GM12878 (cell line): Measurements from ENCODE around the gene MAN2B1. TPM values are rescaled to one million over a fixed set of nuclear protein-coding genes. Genes with fewer than 3 reads are reported as not detected.
A peak's percentile ranks its signal among the peaks of the same experiment; 100 is the strongest.

Experiments
- BCL3 ChIP-seq: IDR thresholded peaks from 2 replicates; pipeline ENCODE4 v1.6.1; 2011; ENCODE audit warnings: borderline replicate concordance, low read depth, mild to moderate bottlenecking, moderate library complexity, low read length; ENCODE audit not compliant: insufficient read depth, poor library complexity, severe bottlenecking
- CBX3 ChIP-seq: fragments of 200-600 bp; sonication (generic); IDR thresholded peaks from 2 replicates; pipeline ENCODE4 v1.6.1; 2016; ENCODE audit warnings: low read depth, borderline replicate concordance
- CBX5 ChIP-seq: sonication (generic); IDR thresholded peaks from 2 replicates; pipeline ENCODE4 v1.6.1; 2016; ENCODE audit warnings: low read depth, moderate library complexity, mild to moderate bottlenecking, inconsistent platforms
- CEBPB ChIP-seq, 2 experiments: fragments of 150-350 bp in 1 of 2; IDR thresholded peaks; 2 replicates each; pipeline ENCODE4 v1.6.1; 2012 to 2014; ENCODE audit warnings: low read depth in 2 of 2, low read length in 2 of 2, borderline replicate concordance in 1 of 2, inconsistent platforms in 1 of 2
- CEBPZ ChIP-seq: fragments of 150-350 bp; IDR thresholded peaks from 2 replicates; pipeline ENCODE4 v1.6.1; 2016; ENCODE audit warnings: low read depth, low read length
- CHD2 ChIP-seq: IDR thresholded peaks from 2 replicates; pipeline ENCODE4 v1.6.1; 2011; ENCODE audit warnings: low read depth, low read length, improper control_type of control experiment, borderline replicate concordance
- EGR1 ChIP-seq, 2 experiments: IDR thresholded peaks; 1 replicate in 1 of 2; 2 replicates in 1 of 2; pipeline ENCODE4 v1.6.1; 2011 to 2012; ENCODE audit warnings: low read depth in 2 of 2, low read length in 2 of 2, borderline replicate concordance in 1 of 2, mild to moderate bottlenecking in 1 of 2, moderate library complexity in 1 of 2
- EP300 ChIP-seq, 2 experiments: fragments of 150-350 bp in 1 of 2; IDR thresholded peaks; 2 replicates each; pipeline ENCODE4 v1.6.1; 2011 to 2012; ENCODE audit warnings: low read depth in 2 of 2, low read length in 2 of 2, borderline replicate concordance in 1 of 2, improper control_type of control experiment in 1 of 2, inconsistent platforms in 1 of 2; ENCODE audit not compliant: control insufficient read depth in 1 of 2
- FOS ChIP-seq: IDR thresholded peaks from 3 replicates; pipeline ENCODE4 v1.6.1; 2011; ENCODE audit warnings: borderline replicate concordance; ENCODE audit not compliant: insufficient read length; ENCODE audit errors: extremely low read depth
- IRF4 ChIP-seq: IDR thresholded peaks from 2 replicates; pipeline ENCODE4 v1.6.1; 2011; ENCODE audit warnings: low read depth, low read length
- JUND ChIP-seq: IDR thresholded peaks from 2 replicates; pipeline ENCODE4 v1.6.1; 2012; ENCODE audit warnings: low read depth, mild to moderate bottlenecking, low read length, improper control_type of control experiment, moderate library complexity
- LARP7 ChIP-seq: fragments of 450-650 bp; IDR thresholded peaks from 2 replicates; pipeline ENCODE4 v1.6.1; 2017; ENCODE audit warnings: mild to moderate bottlenecking
- MTA3 ChIP-seq: IDR thresholded peaks from 2 replicates; pipeline ENCODE4 v1.6.1; 2012; ENCODE audit warnings: low read length, inconsistent platforms, borderline replicate concordance
- NRF1 ChIP-seq: conservative IDR thresholded peaks from 2 replicates; pipeline ENCODE4 v1.6.1; 2011; ENCODE audit warnings: mild to moderate bottlenecking, low read depth, low read length, improper control_type of control experiment
- PAX8 ChIP-seq: fragments of 450-650 bp; IDR thresholded peaks from 2 replicates; pipeline ENCODE4 v1.6.1; 2017; ENCODE audit warnings: mild to moderate bottlenecking, moderate library complexity
- RAD21 ChIP-seq: IDR thresholded peaks from 2 replicates; pipeline ENCODE4 v1.6.1; 2011; ENCODE audit warnings: mild to moderate bottlenecking, low read depth, low read length, moderate library complexity; ENCODE audit not compliant: insufficient read depth
- RAD51 ChIP-seq: fragments of 450-650 bp; IDR thresholded peaks from 2 replicates; pipeline ENCODE4 v1.6.1; 2016; ENCODE audit warnings: moderate library complexity, mild to moderate bottlenecking, inconsistent platforms
- SKIL ChIP-seq: fragments of 450-650 bp; IDR thresholded peaks from 2 replicates; pipeline ENCODE4 v1.6.1; 2017; ENCODE audit warnings: mild to moderate bottlenecking, low read depth, inconsistent platforms; ENCODE audit not compliant: poor library complexity, severe bottlenecking
- SMARCA5 ChIP-seq: fragments of 450-650 bp; IDR thresholded peaks from 2 replicates; pipeline ENCODE4 v1.6.1; 2017; ENCODE audit warnings: mild to moderate bottlenecking
- SREBF1 ChIP-seq: IDR thresholded peaks from 2 replicates; pipeline ENCODE4 v1.6.1; 2012; ENCODE audit warnings: mild to moderate bottlenecking, low read length
- SUPT20H ChIP-seq: IDR thresholded peaks from 2 replicates; pipeline ENCODE4 v1.6.1; 2011; ENCODE audit warnings: low read depth, mild to moderate bottlenecking, low read length, moderate library complexity, borderline replicate concordance; ENCODE audit not compliant: control insufficient read depth
- TCF12 ChIP-seq: IDR thresholded peaks from 2 replicates; pipeline ENCODE4 v1.6.1; 2011; ENCODE audit warnings: low read depth, mild to moderate bottlenecking, low read length
- ZNF207 ChIP-seq: fragments of 450-650 bp; IDR thresholded peaks from 2 replicates; pipeline ENCODE4 v1.6.1; 2014; ENCODE audit warnings: antibody characterized with exemption, mild to moderate bottlenecking, borderline replicate concordance
- polyA plus RNA-seq, 11 experiments: library from polyadenylated mRNA; depleted of rRNA in 4 of 11; unstranded in 6 of 11; stranded (reverse) in 5 of 11; fragments of >200 nt; fragmentation: Nextera tagmentation in 4 of 11; fragmentation: Illumina TruSeq in 1 of 11; extraction: Ambion mirVana in 4 of 11; extraction: Trizol in 1 of 11; gene quantifications; 1 replicate in 1 of 11; 2 replicates in 10 of 11; pipeline versions ENCODE4 v1.2.1 to v1.2.3, GENCODE V29; 2011 to 2016; ENCODE audit warnings: inconsistent platforms in 2 of 11, missing spikeins in 2 of 11, low read depth in 1 of 11
- total RNA-seq, 4 experiments: library from RNA; depleted of rRNA in 3 of 4; stranded (reverse); fragments of >200 nt in 3 of 4; fragmentation: Illumina TruSeq in 1 of 4; extraction: Trizol in 1 of 4; gene quantifications; 2 replicates each; pipeline versions ENCODE4 v1.2.1 to v1.2.3, GENCODE V29; 2013 to 2021

MAN2B1 gene
- total and polyA plus RNA-seq, 10 of the 15 experiments (the other 5 are each of a cell fraction or from before 2014, with no cell fraction given): 7.6 to 224 (median 81.4) TPM

GRCh38 chr19:12666265-12667048 lies at the start of gene MAN2B1, which contains the start of gene WDR83 (continued):
- TF ChIP-seq BCL3 (no peak), CHD2 (no peak), SKIL (no peak), PAX8 (no peak), FOS (no peak), SREBF1 (no peak), RAD21 (no peak), SUPT20H (no peak), CBX5 (no peak), CBX3 (no peak), EGR1 (IDR thresholded peaks at IDR 0.05; ENCODE audit: borderline replicate concordance in 1 of 2, low read depth in 2 of 2, low read length in 2 of 2) (peak in 1 of 2 experiments; percentile 28; a peak in 1 of 3 replicates), JUND (no peak), CEBPB (IDR thresholded peaks at IDR 0.05; ENCODE audit: borderline replicate concordance in 1 of 2, low read depth in 2 of 2, low read length in 2 of 2) (no peak), LARP7 (no peak), ZNF207 (no peak), SMARCA5 (no peak), IRF4 (no peak), CEBPZ (no peak), MTA3 (no peak; the same call in 1 of the 2 replicates), EP300 (IDR thresholded peaks at IDR 0.05; ENCODE audit: borderline replicate concordance in 1 of 2, control insufficient read depth in 1 of 2, low read depth in 2 of 2, low read length in 2 of 2) (no peak), RAD51 (no peak), TCF12 (no peak), NRF1 (no peak)
